LNCaP clone FGC (cell line): ENCODE results near the gene CYP11A1.

ENCODE experiments used
- DNase-seq: peaks from one replicate; pipeline ENCODE4 v3.0.0-alpha.2; 2011; ENCODE audit warnings: low read depth
- H3K4me3 ChIP-seq: 2 replicates; pipeline ENCODE4 v1.5.1; 2011; ENCODE audit warnings: mild to moderate bottlenecking, low read depth, low read length, control low read depth
- TF ChIP-seq, protein P1 (sequence below): IDR thresholded peaks from 2 replicates; pipeline ENCODE4 v1.5.1; 2012; ENCODE audit warnings: mild to moderate bottlenecking; ENCODE audit not compliant: control insufficient read depth, insufficient read depth; ENCODE audit errors: extremely low read depth

The CYP11A1 gene

DNA sequence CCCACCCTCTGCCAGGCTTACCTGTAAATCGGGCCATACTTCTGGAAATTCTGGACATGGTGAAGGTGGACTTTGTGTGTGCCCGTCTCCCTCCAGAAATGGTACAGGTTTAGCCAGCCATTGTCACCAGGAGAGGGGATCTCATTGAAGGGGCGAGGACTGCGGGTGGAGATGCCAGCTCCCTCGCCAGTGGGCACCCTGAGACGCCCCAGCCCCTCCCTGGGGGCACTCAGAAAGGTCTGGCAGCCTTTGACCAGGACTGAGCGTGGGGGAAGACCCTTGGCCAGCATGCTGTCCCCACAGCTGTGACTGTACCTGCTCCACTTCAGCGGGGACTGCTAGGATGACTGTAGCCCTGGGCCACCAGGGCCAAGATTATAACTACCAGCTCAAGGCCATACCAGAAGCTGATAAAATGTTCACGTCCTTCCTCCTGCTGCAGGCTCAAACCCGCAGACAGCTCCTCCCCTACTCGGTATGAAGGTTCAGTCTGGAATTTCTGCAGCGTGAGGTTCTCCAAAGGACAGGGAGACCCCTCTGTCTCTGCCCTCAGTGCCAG, at the start of gene CYP11A1:
CYP11A1 (minus strand) TSS at position 351 of the 559 bp plus-strand sequence; CDS start at position 290, 61 bp downstream.
- DNase-seq = no peak
- TF ChIP-seq, protein P1, sequence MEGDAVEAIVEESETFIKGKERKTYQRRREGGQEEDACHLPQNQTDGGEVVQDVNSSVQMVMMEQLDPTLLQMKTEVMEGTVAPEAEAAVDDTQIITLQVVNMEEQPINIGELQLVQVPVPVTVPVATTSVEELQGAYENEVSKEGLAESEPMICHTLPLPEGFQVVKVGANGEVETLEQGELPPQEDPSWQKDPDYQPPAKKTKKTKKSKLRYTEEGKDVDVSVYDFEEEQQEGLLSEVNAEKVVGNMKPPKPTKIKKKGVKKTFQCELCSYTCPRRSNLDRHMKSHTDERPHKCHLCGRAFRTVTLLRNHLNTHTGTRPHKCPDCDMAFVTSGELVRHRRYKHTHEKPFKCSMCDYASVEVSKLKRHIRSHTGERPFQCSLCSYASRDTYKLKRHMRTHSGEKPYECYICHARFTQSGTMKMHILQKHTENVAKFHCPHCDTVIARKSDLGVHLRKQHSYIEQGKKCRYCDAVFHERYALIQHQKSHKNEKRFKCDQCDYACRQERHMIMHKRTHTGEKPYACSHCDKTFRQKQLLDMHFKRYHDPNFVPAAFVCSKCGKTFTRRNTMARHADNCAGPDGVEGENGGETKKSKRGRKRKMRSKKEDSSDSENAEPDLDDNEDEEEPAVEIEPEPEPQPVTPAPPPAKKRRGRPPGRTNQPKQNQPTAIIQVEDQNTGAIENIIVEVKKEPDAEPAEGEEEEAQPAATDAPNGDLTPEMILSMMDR = no peak

DNA sequence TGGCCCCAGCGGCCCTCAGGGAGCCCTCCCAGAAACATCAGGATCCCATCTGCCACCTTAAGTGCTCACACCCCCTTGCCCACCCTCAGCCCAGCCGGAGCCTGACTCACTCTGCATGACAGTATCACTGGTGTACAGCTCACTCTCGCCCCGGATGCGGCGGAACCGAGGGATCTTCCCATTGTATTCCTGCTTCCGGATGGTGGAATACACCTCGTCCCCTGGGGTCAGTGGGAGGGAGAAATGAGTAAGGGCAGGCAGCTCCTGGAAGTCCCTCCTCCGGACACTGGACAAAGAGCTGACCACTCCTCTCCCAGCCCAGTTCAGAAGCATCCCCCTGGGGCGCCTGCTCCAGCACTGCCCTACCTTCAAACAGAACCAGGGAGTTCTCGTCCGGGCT, 49.8 kb upstream of the CYP11A1 start:
- TF ChIP-seq, protein P1 = no peak
- no peak overlapping the region for H3K4me3 ChIP-seq
- DNase-seq = no peak

More for the DNA sequence above, at the start of gene CYP11A1:
- no peak within 1 kb of the TSS for H3K4me3 ChIP-seq

DNA sequence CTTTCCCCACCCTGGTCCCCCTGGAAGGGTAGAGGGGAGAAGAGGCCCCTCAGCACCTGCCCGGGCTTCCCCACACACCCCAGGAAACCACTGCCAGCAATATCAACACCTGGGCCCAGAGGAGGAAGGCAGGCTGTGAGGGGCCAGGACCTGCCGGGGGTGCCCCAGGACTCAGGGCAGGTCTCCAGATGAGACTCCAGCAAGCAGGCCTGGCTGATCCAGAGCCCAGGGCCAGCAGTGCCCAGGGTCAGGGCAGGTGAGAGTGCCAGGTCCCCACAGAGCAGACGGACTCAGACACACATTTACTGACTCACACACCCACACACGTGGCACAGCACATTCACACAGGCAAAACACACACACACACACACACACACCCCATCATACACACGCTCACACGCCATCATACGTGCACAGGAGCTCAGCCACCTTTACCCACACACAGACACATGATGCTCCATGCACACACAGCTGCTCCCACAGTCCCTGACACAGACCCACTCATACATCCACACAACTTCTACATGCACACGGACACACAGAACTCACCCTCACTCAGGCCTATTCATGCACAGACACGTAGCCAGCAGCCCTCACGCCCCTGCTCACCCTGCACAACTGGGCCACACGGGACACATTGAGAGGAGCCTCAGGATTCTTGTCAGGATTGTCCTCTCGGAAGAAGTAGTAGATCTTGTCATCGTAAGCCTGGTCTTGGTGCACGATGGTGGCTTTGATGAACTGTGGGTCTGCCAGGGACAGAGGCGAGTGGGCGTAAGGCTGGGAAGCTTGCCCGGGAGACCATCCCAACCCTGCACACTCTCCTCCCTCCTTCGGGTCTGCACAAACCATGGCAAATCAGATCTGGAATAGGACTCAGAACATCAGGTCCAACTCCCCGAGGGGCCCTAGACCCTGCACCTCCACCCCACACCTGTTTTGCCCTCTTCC, 48.8 kb upstream of the CYP11A1 start:
- H3K4me3 ChIP-seq = no peak overlapping the region
- TF ChIP-seq, protein P1 = no peak

DNA sequence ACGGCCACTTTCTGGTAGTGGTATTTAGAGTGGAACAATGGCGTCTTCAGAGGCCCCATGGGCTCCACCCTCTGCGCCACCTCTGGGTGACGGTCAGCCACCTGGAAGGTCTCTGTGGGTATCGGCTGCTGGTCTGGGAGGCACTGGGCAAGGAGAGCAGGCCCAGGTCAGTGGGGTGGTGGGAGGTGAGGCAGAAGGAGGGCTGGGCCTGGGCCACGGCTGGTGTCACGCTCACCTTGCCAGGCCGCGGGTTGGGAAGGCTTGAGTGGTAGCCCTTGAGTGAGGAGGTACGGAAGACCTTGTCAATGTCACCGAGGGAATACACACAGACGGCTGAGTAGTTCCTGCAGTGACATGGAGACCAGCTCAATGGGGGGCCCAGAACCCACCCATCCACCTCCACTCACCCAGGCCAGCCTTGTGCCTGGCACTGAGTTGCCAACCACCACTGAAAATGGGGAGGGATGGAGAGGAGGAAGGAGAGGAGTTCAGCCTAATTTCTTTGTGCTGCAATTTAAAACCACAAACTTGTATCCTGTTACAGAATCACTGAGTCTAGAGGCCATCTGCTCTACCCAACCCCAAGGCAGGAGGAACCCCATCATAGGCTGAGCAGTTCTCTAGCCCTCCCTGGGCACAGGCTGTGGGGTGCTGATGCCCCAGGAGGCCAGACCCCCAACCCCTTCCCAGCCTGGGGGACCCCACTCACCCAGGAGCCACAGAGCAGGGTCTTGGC, 47.3 kb upstream of the CYP11A1 start:
- TF ChIP-seq, protein P1 = no peak
- no peak overlapping the region for H3K4me3 ChIP-seq
- DNase-seq = no peak

More for the DNA sequence above, 48.8 kb upstream of the CYP11A1 start:
- DNase-seq = no peak

DNA sequence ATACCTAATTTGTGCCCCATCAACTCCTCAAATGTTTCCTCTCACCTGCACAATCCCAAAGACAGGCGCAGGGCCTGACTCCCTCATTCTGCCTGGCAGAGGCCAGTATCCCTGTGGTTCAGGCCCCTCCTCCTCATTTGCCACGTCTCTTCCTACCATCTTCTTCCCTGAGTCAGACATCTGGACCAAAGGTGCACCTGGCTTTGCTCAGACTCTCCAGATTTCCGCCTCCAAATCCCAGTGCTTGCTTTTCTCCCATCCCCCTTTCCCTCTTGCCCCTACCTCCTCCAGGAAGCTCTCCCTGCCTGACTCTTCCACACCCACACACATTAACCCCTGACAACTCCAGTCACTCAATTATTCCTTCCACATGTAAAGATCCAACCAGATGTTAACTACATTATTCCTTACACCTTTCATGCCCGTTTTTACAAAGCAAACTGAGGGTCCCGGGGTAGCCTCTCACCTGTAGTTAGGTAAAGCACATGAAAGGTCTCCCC, 46.7 kb upstream of the CYP11A1 start:
- TF ChIP-seq, protein P1 = no peak
- DNase-seq = no peak
- H3K4me3 ChIP-seq = no peak overlapping the region

DNA sequence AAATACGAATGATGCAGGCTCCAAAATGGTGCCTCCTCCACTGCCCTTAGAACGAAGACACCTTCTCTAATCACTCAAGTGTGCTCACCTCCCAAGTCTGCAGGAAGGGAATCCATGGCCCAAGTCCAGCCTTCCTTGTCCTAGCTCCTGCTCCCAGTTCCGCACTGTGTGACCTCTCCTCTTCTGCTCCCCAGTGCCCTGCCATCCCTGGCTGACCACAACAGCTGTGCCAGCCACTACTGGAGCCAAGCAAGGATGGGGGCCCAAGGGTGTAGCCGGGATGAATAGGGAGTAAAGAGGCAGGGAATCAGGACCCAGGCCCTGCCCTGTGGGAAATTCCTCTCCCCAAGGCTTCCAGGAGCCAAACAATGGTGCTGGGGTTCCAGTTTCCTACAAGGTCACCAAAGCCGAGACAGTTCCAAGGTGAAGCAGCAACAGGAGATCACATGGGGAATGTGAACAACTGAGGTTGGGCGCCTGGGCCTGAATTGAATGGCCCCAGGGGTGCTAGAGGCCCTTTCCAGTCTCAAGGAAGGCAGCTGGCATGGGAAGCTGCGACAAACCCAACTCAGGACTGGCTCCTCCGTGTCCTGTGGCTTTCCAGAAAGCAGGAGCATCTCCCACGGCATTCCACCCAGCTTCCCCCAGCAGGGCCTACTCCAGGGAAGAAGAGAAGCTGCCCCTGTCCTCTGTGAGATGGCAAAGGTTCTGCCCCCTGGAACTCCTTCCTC, 46.1 kb upstream of the CYP11A1 start:
- DNase-seq = no peak
- TF ChIP-seq, protein P1 = no peak
- H3K4me3 ChIP-seq = no peak overlapping the region
